ENCODE data around the gene QRFP.

The QRFP gene

DNA sequence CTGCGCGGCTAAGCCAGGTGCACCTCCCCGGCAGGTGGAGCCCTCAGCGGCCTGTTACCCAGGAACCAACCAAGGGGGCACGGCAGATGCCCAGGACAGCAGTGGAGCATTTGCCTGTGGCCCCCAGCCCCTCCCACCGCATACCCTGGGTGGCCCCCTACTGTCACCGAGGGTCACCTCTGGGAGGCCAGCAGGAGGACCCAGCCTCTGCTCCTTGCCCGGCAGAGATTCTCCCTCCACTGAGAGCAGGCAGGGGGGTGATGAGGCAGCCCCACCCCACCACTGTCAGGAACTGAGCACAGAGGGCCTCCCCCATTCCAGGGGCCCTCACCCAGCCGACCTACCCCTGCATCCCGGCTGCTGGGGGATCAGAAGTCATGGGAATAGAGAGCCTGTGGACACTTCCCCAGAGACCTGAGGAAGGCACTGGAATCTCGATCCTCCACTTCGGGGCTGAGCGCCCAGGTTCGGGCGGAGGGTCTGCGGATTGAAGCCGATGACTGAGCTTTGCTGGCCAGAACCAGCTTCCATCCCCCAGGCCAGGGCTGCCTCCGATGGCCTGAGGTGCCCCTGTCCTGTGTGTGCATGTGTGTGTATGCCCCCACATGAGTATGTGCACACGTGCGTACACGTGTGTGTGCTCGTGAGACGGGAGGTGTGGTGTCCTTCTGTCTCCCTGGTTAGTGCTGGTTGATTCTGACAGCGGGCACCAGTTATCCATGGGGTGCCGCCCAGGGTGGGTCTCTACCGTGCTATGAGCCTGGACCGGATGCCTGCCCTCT, at the start of gene QRFP:
Gene QRFP (minus strand): TSS at position 580 of the 782 bp plus-strand sequence. CDS start 2,974 bp downstream, outside the sequence.
- H3K36me3 ChIP-seq (ENCODE audit: insufficient read depth, low read depth, low read length), result peaks cover 12% of the 10 kb centered on the region
- H3K4me3 ChIP-seq (ENCODE audit: low read length), result no peak within 1 kb of the TSS
- 0 out of 2 replicates have a peak, but pooled peaks cover 2% of the 10 kb centered on the region for H3K4me1 ChIP-seq (ENCODE audit: insufficient read depth, low read length)
- H3K9me3 ChIP-seq (ENCODE audit: insufficient read depth, low read depth, low read length), result no peaks in the 10 kb centered on the region
- H3K27ac ChIP-seq (ENCODE audit: low read length), result no peak within 1 kb of the TSS
- H3K27me3 ChIP-seq (ENCODE audit: insufficient read depth, low read length), result no peaks in the 10 kb centered on the region
- no peak within 1 kb of the TSS for H3K9ac ChIP-seq (ENCODE audit: low read depth, low read length)

DNA sequence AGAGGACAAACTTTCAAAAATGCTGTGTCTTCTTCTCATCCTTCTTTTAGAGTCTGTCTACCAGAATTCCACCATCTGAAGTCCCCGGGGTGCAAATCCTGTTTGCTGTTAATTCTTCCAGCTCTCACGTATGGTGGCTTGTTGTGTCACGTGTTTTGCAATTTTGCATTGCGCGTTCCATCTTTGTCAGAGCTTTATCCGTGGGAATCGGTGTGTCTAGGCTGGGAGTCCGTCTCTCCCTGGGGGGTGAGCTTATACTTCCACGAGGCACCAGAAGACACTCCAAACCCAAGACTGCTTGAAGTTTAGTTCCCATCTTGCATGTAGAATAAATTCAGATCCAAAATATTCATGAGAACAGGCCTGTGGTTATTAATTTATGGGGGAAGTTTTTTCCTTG, 48.6 kb upstream of the QRFP start:
- H3K27ac ChIP-seq (ENCODE audit: low read length), result no peak overlapping the region
- no peak overlapping the region for H3K9ac ChIP-seq (ENCODE audit: low read depth, low read length)

GRCh38 chr9:130944510-130945058, 48.0 kb upstream of the QRFP start:
- Histone ChIP-seq H3K9me3 (ENCODE audit: insufficient read depth, low read depth, low read length) (no peaks in the 10 kb centered on the region), H3K9ac (ENCODE audit: low read depth, low read length) (no peak overlapping the region), H3K27me3 (ENCODE audit: insufficient read depth, low read length) (peaks cover 32% of the 10 kb centered on the region), H3K4me3 (ENCODE audit: low read length) (no peak overlapping the region), H3K36me3 (ENCODE audit: insufficient read depth, low read depth, low read length) (no peaks in the 10 kb centered on the region), H3K27ac (ENCODE audit: low read length) (no peak overlapping the region), H3K4me1 (ENCODE audit: insufficient read depth, low read length) (no peaks in the 10 kb centered on the region)

More for the DNA sequence above, 48.6 kb upstream of the QRFP start:
- H3K4me1 ChIP-seq (ENCODE audit: insufficient read depth, low read length), result no peaks in the 10 kb centered on the region
- no peaks in the 10 kb centered on the region for H3K9me3 ChIP-seq (ENCODE audit: insufficient read depth, low read depth, low read length)
- H3K36me3 ChIP-seq (ENCODE audit: insufficient read depth, low read depth, low read length), result no peaks in the 10 kb centered on the region
- H3K4me3 ChIP-seq (ENCODE audit: low read length), result no peak overlapping the region
- peaks cover 26% of the 10 kb centered on the region for H3K27me3 ChIP-seq (ENCODE audit: insufficient read depth, low read length)

DNA sequence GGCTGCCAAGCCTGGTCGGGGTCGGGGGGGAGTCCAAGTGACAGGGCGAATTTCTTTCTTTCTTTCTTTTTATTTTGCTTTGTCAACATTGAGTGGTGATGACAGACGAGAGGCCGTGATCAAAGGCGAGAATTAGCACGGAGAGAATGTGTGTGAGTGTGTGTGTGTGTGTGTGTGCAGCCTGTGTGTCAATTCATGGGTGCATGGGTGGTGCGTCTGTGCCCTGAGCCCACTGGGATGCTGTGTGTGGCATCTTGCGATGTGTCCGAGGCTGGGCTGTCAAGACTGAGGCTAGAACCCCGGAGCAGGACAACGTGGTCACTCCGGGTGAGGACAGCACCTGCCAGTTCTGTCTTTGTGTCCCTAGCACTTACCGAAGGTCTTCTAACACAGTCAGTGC, 47.2 kb upstream of the QRFP start:
- no peaks in the 10 kb centered on the region for H3K4me1 ChIP-seq (ENCODE audit: insufficient read depth, low read length)
- H3K27me3 ChIP-seq (ENCODE audit: insufficient read depth, low read length), result peaks cover 40% of the 10 kb centered on the region

DNA sequence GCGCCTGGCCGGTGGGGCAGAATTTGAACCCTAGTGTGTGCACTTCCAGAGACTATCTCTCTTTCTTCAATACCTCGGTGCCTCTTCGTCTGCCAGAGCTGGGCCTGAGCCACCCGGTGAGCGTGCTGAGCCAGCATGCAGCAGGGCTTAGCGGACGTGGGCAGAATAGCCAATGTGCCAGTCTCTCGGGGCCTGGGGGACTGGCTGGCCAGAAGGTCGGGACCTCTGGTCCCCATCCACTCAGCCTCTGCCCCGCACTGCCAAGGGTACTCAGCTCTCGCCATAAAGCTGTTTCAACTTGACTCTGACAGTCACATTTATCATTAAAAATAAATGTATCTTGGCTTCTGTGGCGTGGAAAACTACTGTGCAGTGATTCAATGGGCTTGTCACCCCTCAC, 46.6 kb upstream of the QRFP start:
- no peak overlapping the region for H3K4me3 ChIP-seq (ENCODE audit: low read length)
- H3K36me3 ChIP-seq (ENCODE audit: insufficient read depth, low read depth, low read length), result no peaks in the 10 kb centered on the region
- peaks cover 44% of the 10 kb centered on the region for H3K27me3 ChIP-seq (ENCODE audit: insufficient read depth, low read length)
- H3K4me1 ChIP-seq (ENCODE audit: insufficient read depth, low read length), result no peaks in the 10 kb centered on the region
- no peaks in the 10 kb centered on the region for H3K9me3 ChIP-seq (ENCODE audit: insufficient read depth, low read depth, low read length)
- no peak overlapping the region for H3K9ac ChIP-seq (ENCODE audit: low read depth, low read length)
- H3K27ac ChIP-seq (ENCODE audit: low read length), result no peak overlapping the region

More for the DNA sequence above, 47.2 kb upstream of the QRFP start:
- H3K27ac ChIP-seq (ENCODE audit: low read length), result no peak overlapping the region
- H3K4me3 ChIP-seq (ENCODE audit: low read length), result no peak overlapping the region
- H3K36me3 ChIP-seq (ENCODE audit: insufficient read depth, low read depth, low read length), result no peaks in the 10 kb centered on the region
- H3K9me3 ChIP-seq (ENCODE audit: insufficient read depth, low read depth, low read length), result no peaks in the 10 kb centered on the region
- no peak overlapping the region for H3K9ac ChIP-seq (ENCODE audit: low read depth, low read length)

DNA sequence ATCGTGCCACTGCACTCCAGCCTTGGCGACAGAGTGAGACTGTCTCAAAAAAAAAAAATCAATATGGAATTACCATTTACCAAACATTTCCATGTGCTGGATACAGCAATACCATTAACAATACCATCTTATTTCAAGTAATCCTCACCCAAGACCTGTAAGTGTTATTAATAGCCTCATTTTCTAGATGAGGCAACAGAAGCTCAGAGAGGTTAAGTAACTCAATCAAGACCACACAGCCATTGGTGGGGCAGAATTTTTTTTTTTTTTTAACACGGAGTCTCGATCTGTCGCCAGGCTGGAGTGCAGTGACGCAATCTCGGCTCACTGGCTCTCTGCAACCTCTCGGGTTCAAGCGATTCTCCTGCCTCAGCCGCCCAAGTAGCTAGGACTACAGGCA, 46.1 kb upstream of the QRFP start:
- Histone ChIP-seq H3K9me3 (ENCODE audit: insufficient read depth, low read depth, low read length) (no peaks in the 10 kb centered on the region), H3K4me1 (ENCODE audit: insufficient read depth, low read length) (peaks cover 3% of the 10 kb centered on the region; the same call in 1 of the 2 replicates), H3K27ac (ENCODE audit: low read length) (no peak overlapping the region), H3K27me3 (ENCODE audit: insufficient read depth, low read length) (peaks cover 50% of the 10 kb centered on the region), H3K4me3 (ENCODE audit: low read length) (no peak overlapping the region), H3K9ac (ENCODE audit: low read depth, low read length) (no peak overlapping the region), H3K36me3 (ENCODE audit: insufficient read depth, low read depth, low read length) (no peaks in the 10 kb centered on the region)

DNA sequence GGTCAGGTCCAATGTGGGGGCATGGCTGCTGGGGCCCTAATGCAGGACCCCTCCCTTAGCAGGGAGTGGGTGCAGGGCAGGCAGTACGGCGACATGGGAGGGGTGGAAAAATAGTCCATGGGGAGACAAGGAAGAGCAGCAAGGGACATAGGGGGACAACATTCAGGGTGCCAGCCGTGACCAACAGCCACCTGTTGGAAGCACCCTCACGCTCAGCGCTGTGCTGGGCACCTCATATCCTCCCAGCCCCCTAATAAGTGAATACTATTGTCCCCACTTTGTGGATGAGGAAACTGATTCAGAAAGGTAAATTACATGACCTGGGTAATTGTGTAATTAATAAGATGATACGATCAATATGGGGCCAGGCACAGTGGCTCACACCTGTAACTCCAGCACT, 45.5 kb upstream of the QRFP start:
- Histone ChIP-seq H3K36me3 (ENCODE audit: insufficient read depth, low read depth, low read length) (no peaks in the 10 kb centered on the region), H3K27me3 (ENCODE audit: insufficient read depth, low read length) (peaks cover 56% of the 10 kb centered on the region), H3K4me1 (ENCODE audit: insufficient read depth, low read length) (peaks cover 5% of the 10 kb centered on the region; the same call in 1 of the 2 replicates), H3K27ac (ENCODE audit: low read length) (no peak overlapping the region), H3K9ac (ENCODE audit: low read depth, low read length) (no peak overlapping the region), H3K4me3 (ENCODE audit: low read length) (no peak overlapping the region), H3K9me3 (ENCODE audit: insufficient read depth, low read depth, low read length) (no peaks in the 10 kb centered on the region)

GRCh38 chr9:130940693-130941576, 44.3 kb upstream of the QRFP start:
- H3K27ac ChIP-seq (ENCODE audit: low read length), result no peak overlapping the region
- no peak overlapping the region for H3K9ac ChIP-seq (ENCODE audit: low read depth, low read length)
- H3K27me3 ChIP-seq (ENCODE audit: insufficient read depth, low read length), result peaks cover 61% of the 10 kb centered on the region
- H3K4me1 ChIP-seq (ENCODE audit: insufficient read depth, low read length), result peaks cover 9% of the 10 kb centered on the region; the same call in 1 of the 2 replicates
- H3K36me3 ChIP-seq (ENCODE audit: insufficient read depth, low read depth, low read length), result no peaks in the 10 kb centered on the region
- peak overlapping the region; percentile 32; the same call in 1 of the 2 replicates for H3K4me3 ChIP-seq (ENCODE audit: low read length)
- no peaks in the 10 kb centered on the region for H3K9me3 ChIP-seq (ENCODE audit: insufficient read depth, low read depth, low read length)

GRCh38 chr9:130940027-130940549, 43.5 kb upstream of the QRFP start:
- H3K9ac ChIP-seq (ENCODE audit: low read depth, low read length), result no peak overlapping the region
- no peaks in the 10 kb centered on the region for H3K9me3 ChIP-seq (ENCODE audit: insufficient read depth, low read depth, low read length)
- H3K27ac ChIP-seq (ENCODE audit: low read length), result no peak overlapping the region
- H3K36me3 ChIP-seq (ENCODE audit: insufficient read depth, low read depth, low read length), result no peaks in the 10 kb centered on the region
- peak overlapping the region; percentile 76; the same call in 1 of the 2 replicates for H3K4me3 ChIP-seq (ENCODE audit: low read length)
- peaks cover 61% of the 10 kb centered on the region for H3K27me3 ChIP-seq (ENCODE audit: insufficient read depth, low read length)
- H3K4me1 ChIP-seq (ENCODE audit: insufficient read depth, low read length), result peaks cover 9% of the 10 kb centered on the region; the same call in 1 of the 2 replicates

GRCh38 chr9:130939405-130940026, 42.9 kb upstream of the QRFP start:
- H3K4me3 ChIP-seq (ENCODE audit: low read length), result peak overlapping the region; percentile 76
- peaks cover 9% of the 10 kb centered on the region; the same call in 1 of the 2 replicates for H3K4me1 ChIP-seq (ENCODE audit: insufficient read depth, low read length)
- no peak overlapping the region for H3K27ac ChIP-seq (ENCODE audit: low read length)
- H3K36me3 ChIP-seq (ENCODE audit: insufficient read depth, low read depth, low read length), result no peaks in the 10 kb centered on the region
- peaks cover 61% of the 10 kb centered on the region for H3K27me3 ChIP-seq (ENCODE audit: insufficient read depth, low read length)
- no peaks in the 10 kb centered on the region for H3K9me3 ChIP-seq (ENCODE audit: insufficient read depth, low read depth, low read length)
- no peak overlapping the region for H3K9ac ChIP-seq (ENCODE audit: low read depth, low read length)

All from iPS-20b (cell line).